ENCODE results near the gene KIT. TPM values are rescaled to one million over a fixed set of nuclear protein-coding genes. Genes with fewer than 3 reads are reported as not detected.
"Not testable (repeated sequence)": the region's sequence is repeated elsewhere in the genome, so short reads cannot be mapped to it uniquely, and the experiment has no call there.

Gene KIT
- total RNA-seq (10 to 100 TPM; 18.2 to 38.6 TPM), polyA plus RNA-seq (ENCODE audit: insufficient read length in 2 of 2) (10 to 100 TPM; 21.3 to 28.0 TPM)
- long read RNA-seq, donor 1, partial matches to known transcripts, result 0 of 3 reads
- long read RNA-seq, donor 1, other reads (novel, unspliced or antisense), result 0 of 3 reads
- long read RNA-seq, donor 2, partial matches to known transcripts, result 0 of 3 reads
- long read RNA-seq, donor 2, other reads (novel, unspliced or antisense), result 0 of 3 reads
- long read RNA-seq, donor 3, full-length matches to known transcripts, result 4 of 4 reads
- long read RNA-seq, donor 3, partial matches to known transcripts, result 0 of 4 reads
- long read RNA-seq, donor 3, other reads (novel, unspliced or antisense), result 0 of 4 reads
- long read RNA-seq, donor 4, transcript KIT-204 (2 exons, 538 nt), result major isoform, 11 of 26 reads
- long read RNA-seq, donor 4, partial matches to known transcripts, result 12 of 26 reads
- long read RNA-seq, donor 4, other reads (novel, unspliced or antisense), result 0 of 26 reads

- Histone ChIP-seq H3K4me3 (ENCODE audit: low read depth, low read length) (peak within 1 kb of the TSS; percentile 48), H3K27ac (ENCODE audit: low read depth, low read length) (no peak within 1 kb of the TSS), H3K4me1 (ENCODE audit: control insufficient read depth, insufficient read depth, low read length) (peaks cover 34% of the 10 kb centered on the region), H3K9me3 (ENCODE audit: control insufficient read depth, insufficient read depth, low read length) (no peaks in the 10 kb centered on the region), H3K27me3 (ENCODE audit: control insufficient read depth, insufficient read depth, low read length) (peaks cover 18% of the 10 kb centered on the region), H3K36me3 (ENCODE audit: control insufficient read depth, insufficient read depth, low read length) (no peaks in the 10 kb centered on the region)
- under 1% methylated on average over 71 of the region's 72 CpGs for WGBS (ENCODE audit: insufficient coverage)
- DNase-seq (ENCODE audit: low read depth in 4 of 6, low spot score in 6 of 6), result peak in 4 of 6 donors; percentile 43 to 89 (median 68)
Measured at GRCh38 chr4:54657551-54658251, at the start of gene KIT. Gene KIT (plus strand): TSS chr4:54657957. CDS start chr4:54658015, 58 bp downstream.

- no peak overlapping the region for H3K4me3 ChIP-seq (ENCODE audit: low read depth, low read length)
- no peaks in the 10 kb centered on the region for H3K9me3 ChIP-seq (ENCODE audit: control insufficient read depth, insufficient read depth, low read length)
- no peaks in the 10 kb centered on the region for H3K4me1 ChIP-seq (ENCODE audit: control insufficient read depth, insufficient read depth, low read length)
- DNase-seq (ENCODE audit: low read depth in 4 of 6, low spot score in 6 of 6), result no peak
- H3K27ac ChIP-seq (ENCODE audit: low read depth, low read length), result no peak overlapping the region
- no peaks in the 10 kb centered on the region for H3K36me3 ChIP-seq (ENCODE audit: control insufficient read depth, insufficient read depth, low read length)
- no CpG with 5 or more reads among the region's 1 CpG for WGBS (ENCODE audit: insufficient coverage)
- H3K27me3 ChIP-seq (ENCODE audit: control insufficient read depth, insufficient read depth, low read length), result no peaks in the 10 kb centered on the region
Measured at GRCh38 chr4:54609310-54609709, 48.4 kb upstream of the KIT start.

- Histone ChIP-seq H3K27me3 (ENCODE audit: control insufficient read depth, insufficient read depth, low read length) (no peaks in the 10 kb centered on the region), H3K36me3 (ENCODE audit: control insufficient read depth, insufficient read depth, low read length) (no peaks in the 10 kb centered on the region), H3K9me3 (ENCODE audit: control insufficient read depth, insufficient read depth, low read length) (no peaks in the 10 kb centered on the region), H3K4me1 (ENCODE audit: control insufficient read depth, insufficient read depth, low read length) (no peaks in the 10 kb centered on the region), H3K4me3 (ENCODE audit: low read depth, low read length) (no peak overlapping the region), H3K27ac (ENCODE audit: low read depth, low read length) (no peak overlapping the region)
- 65% methylated on average over 2 of the region's 4 CpGs for WGBS (ENCODE audit: insufficient coverage)
- DNase-seq (ENCODE audit: low read depth in 4 of 6, low spot score in 6 of 6), result peak in 1 of 6 donors; percentile 11
Measured at GRCh38 chr4:54614149-54614548, 43.6 kb upstream of the KIT start.

- Histone ChIP-seq H3K27ac (ENCODE audit: low read depth, low read length) (no peak overlapping the region), H3K36me3 (ENCODE audit: control insufficient read depth, insufficient read depth, low read length) (no peaks in the 10 kb centered on the region), H3K9me3 (ENCODE audit: control insufficient read depth, insufficient read depth, low read length) (no peaks in the 10 kb centered on the region), H3K27me3 (ENCODE audit: control insufficient read depth, insufficient read depth, low read length) (no peaks in the 10 kb centered on the region), H3K4me1 (ENCODE audit: control insufficient read depth, insufficient read depth, low read length) (no peaks in the 10 kb centered on the region), H3K4me3 (ENCODE audit: low read depth, low read length) (no peak overlapping the region)
- DNase-seq (ENCODE audit: low read depth in 4 of 6, low spot score in 6 of 6), result no peak
- no CpG with 5 or more reads among the region's 3 CpGs for WGBS (ENCODE audit: insufficient coverage)
Measured at GRCh38 chr4:54620773-54621172, 37.0 kb upstream of the KIT start.

- peak in 3 of 6 donors; percentile 1 to 76 (median 9) for DNase-seq (ENCODE audit: low read depth in 4 of 6, low spot score in 6 of 6)
- WGBS (ENCODE audit: insufficient coverage), result no CpG with 5 or more reads among the region's 2 CpGs
- H3K36me3 ChIP-seq (ENCODE audit: control insufficient read depth, insufficient read depth, low read length), result no peaks in the 10 kb centered on the region
Measured at GRCh38 chr4:54625391-54625790, 32.4 kb upstream of the KIT start.

GRCh38 chr4:54626113-54626512, 31.6 kb upstream of the KIT start:
- no peaks in the 10 kb centered on the region for H3K9me3 ChIP-seq (ENCODE audit: control insufficient read depth, insufficient read depth, low read length)
- H3K36me3 ChIP-seq (ENCODE audit: control insufficient read depth, insufficient read depth, low read length), result no peaks in the 10 kb centered on the region
- DNase-seq (ENCODE audit: low read depth in 4 of 6, low spot score in 6 of 6), result peak in 1 of 6 donors; percentile 19
- no peaks in the 10 kb centered on the region for H3K27me3 ChIP-seq (ENCODE audit: control insufficient read depth, insufficient read depth, low read length)
- no peak overlapping the region for H3K4me3 ChIP-seq (ENCODE audit: low read depth, low read length)
- WGBS (ENCODE audit: insufficient coverage), result 55% methylated on average over 5 of the region's 7 CpGs
- peak overlapping the region; percentile 42 for H3K27ac ChIP-seq (ENCODE audit: low read depth, low read length)
- peaks cover 4% of the 10 kb centered on the region for H3K4me1 ChIP-seq (ENCODE audit: control insufficient read depth, insufficient read depth, low read length)

More at GRCh38 chr4:54625391-54625790, 32.4 kb upstream of the KIT start:
- Histone ChIP-seq H3K4me3 (ENCODE audit: low read depth, low read length) (no peak overlapping the region), H3K9me3 (ENCODE audit: control insufficient read depth, insufficient read depth, low read length) (no peaks in the 10 kb centered on the region), H3K4me1 (ENCODE audit: control insufficient read depth, insufficient read depth, low read length) (peaks cover 4% of the 10 kb centered on the region), H3K27me3 (ENCODE audit: control insufficient read depth, insufficient read depth, low read length) (no peaks in the 10 kb centered on the region), H3K27ac (ENCODE audit: low read depth, low read length) (no peak overlapping the region)

- no peak for DNase-seq (ENCODE audit: low read depth in 4 of 6, low spot score in 6 of 6)
- Histone ChIP-seq H3K27ac (ENCODE audit: low read depth, low read length) (no peak overlapping the region), H3K9me3 (ENCODE audit: control insufficient read depth, insufficient read depth, low read length) (no peaks in the 10 kb centered on the region), H3K27me3 (ENCODE audit: control insufficient read depth, insufficient read depth, low read length) (no peaks in the 10 kb centered on the region), H3K4me3 (ENCODE audit: low read depth, low read length) (no peak overlapping the region), H3K36me3 (ENCODE audit: control insufficient read depth, insufficient read depth, low read length) (no peaks in the 10 kb centered on the region), H3K4me1 (ENCODE audit: control insufficient read depth, insufficient read depth, low read length) (no peaks in the 10 kb centered on the region)
- WGBS (ENCODE audit: insufficient coverage), result 98% methylated on average over 28 of the region's 29 CpGs
Measured at GRCh38 chr4:54632537-54632936, 25.2 kb upstream of the KIT start.

- H3K9me3 ChIP-seq (ENCODE audit: control insufficient read depth, insufficient read depth, low read length); DNase-seq (ENCODE audit: low read depth in 4 of 6, low spot score in 6 of 6); H3K4me3 ChIP-seq (ENCODE audit: low read depth, low read length); H3K36me3 ChIP-seq (ENCODE audit: control insufficient read depth, insufficient read depth, low read length); H3K27ac ChIP-seq (ENCODE audit: low read depth, low read length); H3K27me3 ChIP-seq (ENCODE audit: control insufficient read depth, insufficient read depth, low read length); H3K4me1 ChIP-seq (ENCODE audit: control insufficient read depth, insufficient read depth, low read length): not testable (repeated sequence)
- WGBS (ENCODE audit: insufficient coverage), result 92% methylated on average over 12 of the region's 18 CpGs
Measured at GRCh38 chr4:54633102-54633740, 24.5 kb upstream of the KIT start.

GRCh38 chr4:54635318-54635717, 22.4 kb upstream of the KIT start:
- H3K4me3 ChIP-seq (ENCODE audit: low read depth, low read length), result no peak overlapping the region
- no peaks in the 10 kb centered on the region for H3K27me3 ChIP-seq (ENCODE audit: control insufficient read depth, insufficient read depth, low read length)
- no peak for DNase-seq (ENCODE audit: low read depth in 4 of 6, low spot score in 6 of 6)
- H3K9me3 ChIP-seq (ENCODE audit: control insufficient read depth, insufficient read depth, low read length), result no peaks in the 10 kb centered on the region
- no peaks in the 10 kb centered on the region for H3K36me3 ChIP-seq (ENCODE audit: control insufficient read depth, insufficient read depth, low read length)
- no peaks in the 10 kb centered on the region for H3K4me1 ChIP-seq (ENCODE audit: control insufficient read depth, insufficient read depth, low read length)
- 85% methylated on average over 2 of the region's 3 CpGs for WGBS (ENCODE audit: insufficient coverage)
- H3K27ac ChIP-seq (ENCODE audit: low read depth, low read length), result no peak overlapping the region

Data from spinal cord (tissue), 10 donors.